Measurements from ENCODE around the gene PABPN1. TPM values are rescaled to one million over a fixed set of nuclear protein-coding genes. Genes with fewer than 3 reads are reported as not detected.

The PABPN1 gene
- total RNA-seq, 3 donors from 2014 or later, result 45.9 to 87.2 (median 74.1) TPM

GRCh38 chr14:23372509-23372908, 51.3 kb downstream of the PABPN1 start, which contains the start of gene IL25:
IL25 (plus strand) TSS chr14:23372809.
- intact Hi-C loops (cut with DNase I; ENCODE audit: low total_unique reads), result no loop called here
- Histone ChIP-seq H3K9me3 (no peaks in the 10 kb centered on the region), H3K4me3 (no peak within 1 kb of the TSS), H3K36me3 (no peaks in the 10 kb centered on the region), H3K27ac (no peak within 1 kb of the TSS), H3K27me3 (no peaks in the 10 kb centered on the region), H3K4me1 (peaks cover 0 to 5% of the 10 kb centered on the region in 2 donors)
- TF ChIP-seq POLR2A (IDR thresholded peaks at IDR 0.05), result no peak
- TF ChIP-seq CTCF (IDR thresholded peaks at IDR 0.05), result no peak
- TF ChIP-seq POLR2AphosphoS5 (IDR thresholded peaks at IDR 0.05), result no peak
- no peak for DNase-seq (ENCODE audit: low spot score in 2 of 2)

- Histone ChIP-seq H3K9me3 (no peaks in the 10 kb centered on the region), H3K27me3 (no peaks in the 10 kb centered on the region), H3K36me3 (no peaks in the 10 kb centered on the region), H3K27ac (no peak overlapping the region), H3K4me1 (peaks cover 0 to 5% of the 10 kb centered on the region in 2 donors), H3K4me3 (no peak overlapping the region)
- DNase-seq (ENCODE audit: low spot score in 2 of 2), result no peak
- no peak for TF ChIP-seq CTCF (IDR thresholded peaks at IDR 0.05)
- TF ChIP-seq POLR2AphosphoS5 (IDR thresholded peaks at IDR 0.05), result no peak
- no peak for TF ChIP-seq POLR2A (IDR thresholded peaks at IDR 0.05)
- intact Hi-C loops (cut with DNase I; ENCODE audit: low total_unique reads), result no loop called here
Measured at GRCh38 chr14:23373041-23373440, 51.8 kb downstream of the PABPN1 start.

Other genes with a start within 250 kb of the PABPN1 start
- 100 to 1,000 TPM; 106 to 151 (median 145) TPM for gene ACIN1, start 226.3 kb upstream of the PABPN1 start, total RNA-seq
- 10 to 100 TPM; 29.6 to 34.4 (median 32.8) TPM for gene C14orf119, start 226.0 kb upstream of the PABPN1 start, total RNA-seq
- gene CIROP, start 216.5 kb upstream of the PABPN1 start, total RNA-seq, result not detected
- under 1 TPM in 1 of 3 donors, not detected in 2; 0.32 TPM for gene CEBPE, start 202.2 kb upstream of the PABPN1 start, total RNA-seq
- gene SLC7A8, start 137.8 kb upstream of the PABPN1 start, total RNA-seq, result 10 to 100 TPM; 46.8 to 98.9 (median 61.9) TPM
- gene RNF212B, start 83.5 kb upstream of the PABPN1 start, total RNA-seq, result not detected
- gene HOMEZ, start 35.3 kb upstream of the PABPN1 start, total RNA-seq, result 10 to 100 TPM; 10.8 to 15.4 (median 12.0) TPM
- gene PPP1R3E, start 18.6 kb upstream of the PABPN1 start, total RNA-seq, result 10 to 100 TPM in 1 of 3 donors, 1 to 10 TPM in 2; 8.2 to 11.6 (median 9.4) TPM
- 10 to 100 TPM; 28.8 to 55.5 (median 48.2) TPM for gene BCL2L2, start 14.6 kb upstream of the PABPN1 start, total RNA-seq
- 10 to 100 TPM in 2 of 3 donors, 1 to 10 TPM in 1; 6.4 to 53.7 (median 52.1) TPM for gene SLC22A17, start 31.4 kb downstream of the PABPN1 start, total RNA-seq
- gene EFS, start 43.7 kb downstream of the PABPN1 start, total RNA-seq, result 10 to 100 TPM; 15.7 to 24.6 (median 18.0) TPM
- not detected for gene IL25, start 51.4 kb downstream of the PABPN1 start, total RNA-seq
- under 1 TPM in 2 of 3 donors, not detected in 1; 0.64 to 0.88 TPM for gene CMTM5, start 55.6 kb downstream of the PABPN1 start, total RNA-seq
- not detected for gene MYH6, start 86.8 kb downstream of the PABPN1 start, total RNA-seq
- not detected for gene MYH7, start 114.2 kb downstream of the PABPN1 start, total RNA-seq
- gene NGDN, start 148.2 kb downstream of the PABPN1 start, total RNA-seq, result 10 to 100 TPM; 39.8 to 58.8 (median 42.3) TPM
- 1 to 10 TPM in 1 of 3 donors, under 1 TPM in 2; 0.48 to 1.2 (median 0.66) TPM for gene ZFHX2, start 230.3 kb downstream of the PABPN1 start, total RNA-seq
- 10 to 100 TPM; 13.6 to 22.1 (median 21.0) TPM for gene THTPA, start 234.8 kb downstream of the PABPN1 start, total RNA-seq
- 100 to 1,000 TPM in 2 of 3 donors, 10 to 100 TPM in 1; 30.9 to 172 (median 149) TPM for gene AP1G2, start 246.3 kb downstream of the PABPN1 start, total RNA-seq

Measured in breast epithelium (tissue), 4 donors.